GM12878 (cell line): ENCODE data around the gene CHST2. TPM values are rescaled to one million over a fixed set of nuclear protein-coding genes. Genes with fewer than 3 reads are reported as not detected.

ENCODE experiments used
- ATAC-seq: fragments of 200-7000 bp; cut with Tn5 transposase; 3 replicates; pipeline ENCODE4 v1.9.1; 2020; ENCODE audit warnings: mild to moderate bottlenecking, moderate library complexity
- BruUV-seq: library from RNA; stranded (reverse); fragments of 400-500 nt; replicated peaks from 2 replicates; lab custom pipeline; 2021; lab: Mats Ljungman, UMichigan
- CTCF ChIA-PET: fragments of 300-600 bp; sonication (Branson Sonifier 250); formaldehyde crosslinking; extraction: SDS; loops from one replicate; lab custom pipeline; 2021; ENCODE audit warnings: inconsistent platforms; lab: Yijun Ruan, JAX
- POLR2A ChIA-PET: fragments of 350-600 bp; formaldehyde crosslinking; extraction: SDS; loops from one replicate; lab custom pipeline; 2021; ENCODE audit warnings: inconsistent platforms; lab: Charles Lee
- RAD21 ChIA-PET: fragments of 300-600 bp; sonication (Branson Sonifier 250); formaldehyde crosslinking; loops from one replicate; lab custom pipeline; 2023; ENCODE audit warnings: antibody characterized with exemption; ENCODE audit not compliant: unreplicated experiment; lab: Charles Lee
- SMC1A ChIA-PET: fragments of 300-600 bp; sonication (Branson Sonifier 250); formaldehyde crosslinking; loops from one replicate; lab custom pipeline; 2023; ENCODE audit not compliant: unreplicated experiment, uncharacterized antibody; lab: Charles Lee
- DNase-seq: peaks from one replicate; pipeline ENCODE4 v3.0.0-alpha.2; 2011; ENCODE audit warnings: low read depth, low spot score
- FAIRE-seq: peaks from 3 replicates; lab custom pipeline; 2011; peaks lifted over from hg19 to GRCh38; lab: Jason Lieb, UNC
- H2AFZ ChIP-seq: 2 replicates; pipeline ENCODE4 v1.6.0; 2011; ENCODE audit warnings: low read depth, low read length, control low read depth; ENCODE audit not compliant: control insufficient read depth
- H3K27ac ChIP-seq: 2 replicates; pipeline ENCODE4 v1.5.1; 2011; ENCODE audit warnings: control low read depth; ENCODE audit not compliant: control insufficient read depth, insufficient read depth
- H3K27me3 ChIP-seq, 2 experiments: replicated peaks in 1 of 2; 2 replicates each; pipeline versions ENCODE4 v1.6.0 to v1.6.1; 2011; ENCODE audit warnings: low read length in 1 of 2; ENCODE audit not compliant: control insufficient read depth in 2 of 2, insufficient read depth in 2 of 2
- H3K36me3 ChIP-seq, 2 experiments: 2 replicates each; pipeline ENCODE4 v1.5.1; 2011; ENCODE audit warnings: low read length in 1 of 2; ENCODE audit not compliant: control insufficient read depth in 2 of 2, insufficient read depth in 2 of 2
- H3K4me1 ChIP-seq: 2 replicates; pipeline ENCODE4 v1.6.1; 2011; ENCODE audit warnings: mild to moderate bottlenecking, low read length, moderate library complexity, mixed read lengths; ENCODE audit not compliant: control insufficient read depth, insufficient read depth
- H3K4me2 ChIP-seq: 2 replicates; pipeline ENCODE4 v1.6.0; 2011; ENCODE audit warnings: control low read depth; ENCODE audit not compliant: control insufficient read depth, insufficient read depth
- H3K4me3 ChIP-seq: fragments of 200-600 bp; sonication (generic); 2 replicates; pipeline ENCODE4 v1.5.1; 2016
- H3K79me2 ChIP-seq: 2 replicates; pipeline ENCODE4 v1.6.0; 2011; ENCODE audit warnings: low read length; ENCODE audit not compliant: control insufficient read depth, insufficient read depth
- H3K9ac ChIP-seq: 2 replicates; pipeline ENCODE4 v1.8.0; 2011; ENCODE audit warnings: low read length, control low read depth, mixed read lengths; ENCODE audit not compliant: control insufficient read depth, insufficient read depth
- H3K9me3 ChIP-seq: replicated peaks from 3 replicates; pipeline ENCODE4 v1.5.1; 2011; ENCODE audit warnings: mild to moderate bottlenecking, low read length; ENCODE audit not compliant: control insufficient read depth, insufficient read depth
- H4K20me1 ChIP-seq: 2 replicates; pipeline ENCODE4 v1.6.0; 2011; ENCODE audit not compliant: control insufficient read depth, insufficient read depth
- ASH2L ChIP-seq: fragments of 300-600, 200-600 bp; sonication (generic); IDR thresholded peaks from 2 replicates; pipeline ENCODE4 v1.6.1; 2017; ENCODE audit warnings: low read depth, mild to moderate bottlenecking, borderline replicate concordance
- BHLHE40 ChIP-seq, 2 experiments: fragments of 450-650 bp in 1 of 2; IDR thresholded peaks; 2 replicates each; pipeline ENCODE4 v1.6.1; 2011 to 2017; ENCODE audit warnings: low read depth in 2 of 2, borderline replicate concordance in 1 of 2, improper control_type of control experiment in 1 of 2, low read length in 1 of 2, mild to moderate bottlenecking in 1 of 2
- CHD4 ChIP-seq: fragments of 200-600 bp; sonication (generic); IDR thresholded peaks from 2 replicates; pipeline ENCODE4 v1.6.1; 2016; ENCODE audit warnings: mild to moderate bottlenecking
- GATAD2B ChIP-seq: fragments of 450-650 bp; conservative IDR thresholded peaks from 2 replicates; pipeline ENCODE4 v1.6.1; 2017; ENCODE audit warnings: low read depth, mild to moderate bottlenecking, moderate library complexity
- HDAC6 ChIP-seq: fragments of 200-600 bp; sonication (generic); IDR thresholded peaks from one replicate; pipeline ENCODE4 v1.8.0; 2017; ENCODE audit warnings: antibody characterized with exemption; ENCODE audit not compliant: unreplicated experiment
- HDGF ChIP-seq: fragments of 450-650 bp; IDR thresholded peaks from 2 replicates; pipeline ENCODE4 v1.6.1; 2016; ENCODE audit warnings: antibody characterized with exemption
- HSF1 ChIP-seq: fragments of 150-350 bp; IDR thresholded peaks from 2 replicates; pipeline ENCODE4 v1.6.1; 2014; ENCODE audit warnings: mild to moderate bottlenecking, low read depth, low read length
- KLF5 ChIP-seq: fragments of 450-650 bp; IDR thresholded peaks from 2 replicates; pipeline ENCODE4 v1.6.1; 2014; ENCODE audit warnings: mild to moderate bottlenecking; ENCODE audit not compliant: partially characterized antibody
- RELB ChIP-seq: fragments of 450-650 bp; IDR thresholded peaks from 2 replicates; pipeline ENCODE4 v1.6.1; 2017; ENCODE audit warnings: low read depth, mild to moderate bottlenecking, moderate library complexity
- SMAD1 ChIP-seq: fragments of 450-650 bp; IDR thresholded peaks from 2 replicates; pipeline ENCODE4 v1.6.1; 2018; ENCODE audit warnings: mild to moderate bottlenecking, low read depth; ENCODE audit not compliant: partially characterized antibody
- USF1 ChIP-seq: IDR thresholded peaks from 2 replicates; pipeline ENCODE4 v1.6.1; 2011; ENCODE audit warnings: borderline replicate concordance, low read depth, mild to moderate bottlenecking, moderate library complexity, mixed read lengths, low read length; ENCODE audit not compliant: insufficient read depth; ENCODE audit errors: extremely low read length
- ZBTB4 ChIP-seq: fragments of 450-650 bp; formaldehyde crosslinking; IDR thresholded peaks from 2 replicates; pipeline ENCODE4 v1.4.0; 2022; ENCODE audit warnings: mild to moderate bottlenecking, moderate library complexity
- ZNF384 ChIP-seq: IDR thresholded peaks from 2 replicates; pipeline ENCODE4 v1.6.1; 2012; ENCODE audit warnings: low read depth, mild to moderate bottlenecking, low read length, improper control_type of control experiment, borderline replicate concordance
- ZNF622 ChIP-seq: fragments of 450-650 bp; IDR thresholded peaks from 2 replicates; pipeline ENCODE4 v1.6.1; 2017; ENCODE audit warnings: mild to moderate bottlenecking, inconsistent platforms
- WGBS: methylation state at CpG from one replicate; pipeline ENCODE4 v1.1.6; 2016; ENCODE audit warnings: low lambda C conversion rate; ENCODE audit not compliant: insufficient replicate concordance, insufficient coverage; ENCODE audit errors: missing lambda C conversion rate; 5-methylcytosine and 5-hydroxymethylcytosine counted together
- in situ Hi-C: fragments of 300-500 bp; cut with MboI; formaldehyde crosslinking; loops from 9 replicates; pipeline ENCODE4 v1.14.3; 2018; ENCODE audit warnings: mixed read lengths
- intact Hi-C: fragments of 100-400 bp; cut with micrococcal nuclease; formaldehyde crosslinking; loops from one replicate; pipeline ENCODE4 v1.14.2; 2022; ENCODE audit not compliant: unreplicated experiment
- polyA plus RNA-seq, 11 experiments: library from polyadenylated mRNA; depleted of rRNA in 4 of 11; unstranded in 6 of 11; stranded (reverse) in 5 of 11; fragments of >200 nt; fragmentation: Nextera tagmentation in 4 of 11; fragmentation: Illumina TruSeq in 1 of 11; extraction: Ambion mirVana in 4 of 11; extraction: Trizol in 1 of 11; gene quantifications; 1 replicate in 1 of 11; 2 replicates in 10 of 11; pipeline versions ENCODE4 v1.2.1 to v1.2.3, GENCODE V29; 2011 to 2016; ENCODE audit warnings: inconsistent platforms in 2 of 11, missing spikeins in 2 of 11, low read depth in 1 of 11
- total RNA-seq, 4 experiments: library from RNA; depleted of rRNA in 3 of 4; stranded (reverse); fragments of >200 nt in 3 of 4; fragmentation: Illumina TruSeq in 1 of 4; extraction: Trizol in 1 of 4; gene quantifications; 2 replicates each; pipeline versions ENCODE4 v1.2.1 to v1.2.3, GENCODE V29; 2013 to 2021

Gene CHST2
- total and polyA plus RNA-seq, 10 of the 15 experiments (the other 5 are each of a cell fraction or from before 2014, with no cell fraction given) = 1.6 to 37.2 (median 8.8) TPM

- Histone ChIP-seq H3K4me3 (no peak overlapping the region), H3K36me3 (no peaks in the 10 kb centered on the region), H4K20me1 (no peaks in the 10 kb centered on the region), H2AFZ (no peak overlapping the region), H3K9ac (no peak overlapping the region), H3K9me3 (no peaks in the 10 kb centered on the region; the same call in 2 of the 3 replicates), H3K79me2 (no peaks in the 10 kb centered on the region), H3K27me3 (no peaks in the 10 kb centered on the region), H3K27ac (no peak overlapping the region), H3K4me2 (no peak overlapping the region), H3K4me1 (peaks cover 1% of the 10 kb centered on the region)
- SMC1A ChIA-PET = interaction anchor here (0.6 kb wide), 1 partner anchor 131 kb away, joined by 3 read pairs; no protein-coding TSS in a partner anchor
- FAIRE-seq (no peak), DNase-seq (no peak), ATAC-seq (no peak)
- intact Hi-C loops = no loop called here
- RAD21 ChIA-PET = no interaction called here
- WGBS = 86% methylated on average over 4 of the region's 4 CpGs
- CTCF ChIA-PET = no interaction called here
- BruUV-seq = no TSS peak
- POLR2A ChIA-PET = no interaction called here
- in situ Hi-C loops = no loop called here
- TF ChIP-seq CHD4 (no peak), ZNF384 (no peak), HDGF (no peak), BHLHE40 (IDR thresholded peaks at IDR 0.05; ENCODE audit: borderline replicate concordance in 1 of 2, low read depth in 2 of 2, low read length in 1 of 2) (no peak), GATAD2B (no peak), HSF1 (no peak), SMAD1 (no peak), ZBTB4 (CRISPR knock-in tag) (no peak), ASH2L (no peak), ZNF622 (no peak), RELB (no peak), KLF5 (no peak), HDAC6 (no peak), USF1 (no peak)
These were observed 29.6 kb upstream of the CHST2 start for GRCh38 chr3:143089965-143090364.
